Endothelial cell of umbilical vein (primary cell): ENCODE measurements around the gene CCDC88B. TPM values are rescaled to one million over a fixed set of nuclear protein-coding genes. Genes with fewer than 3 reads are reported as not detected.

Experiments used
- BruUV-seq: library from RNA; stranded (reverse); fragments of 400-500 nt; replicated peaks from 2 replicates; lab custom pipeline; 2021; lab: Mats Ljungman, UMichigan
- CTCF ChIA-PET: fragments of 300-600, 350-600 bp; sonication (Branson Sonifier 250); formaldehyde crosslinking; loops from one replicate; lab custom pipeline; 2021; ENCODE audit warnings: antibody characterized with exemption, inconsistent platforms; lab: Charles Lee
- POLR2A ChIA-PET: fragments of 300-600, 350-600 bp; sonication (Branson Sonifier 250); formaldehyde crosslinking; loops from one replicate; lab custom pipeline; 2021; ENCODE audit warnings: antibody characterized with exemption, inconsistent platforms; lab: Charles Lee
- DNase-seq: peaks from one replicate; pipeline ENCODE4 v3.0.0-alpha.2; 2011; ENCODE audit warnings: low read depth, low spot score
- FAIRE-seq: peaks from 2 replicates; lab custom pipeline; 2011; peaks lifted over from hg19 to GRCh38; lab: Jason Lieb, UNC
- H2AFZ ChIP-seq: 2 replicates; pipeline ENCODE4 v1.6.0; 2012; ENCODE audit warnings: low read depth, low read length, control low read depth, inconsistent platforms
- H3K27ac ChIP-seq: 2 replicates; pipeline ENCODE4 v1.5.1; 2011; ENCODE audit warnings: low read depth, mild to moderate bottlenecking, control low read depth, low read length, moderate library complexity; ENCODE audit not compliant: insufficient read depth
- H3K27me3 ChIP-seq, 2 experiments: 2 replicates each; pipeline versions ENCODE4 v1.6.0 to v1.6.1; 2011; ENCODE audit warnings: low read length in 2 of 2, mixed read lengths in 1 of 2; ENCODE audit not compliant: control insufficient read depth in 2 of 2, insufficient read depth in 2 of 2
- H3K36me3 ChIP-seq, 2 experiments: 2 replicates in 1 of 2; 3 replicates in 1 of 2; pipeline ENCODE4 v1.5.1; 2011; ENCODE audit warnings: low read length in 2 of 2, mild to moderate bottlenecking in 1 of 2, moderate library complexity in 1 of 2; ENCODE audit not compliant: control insufficient read depth in 2 of 2, insufficient read depth in 2 of 2; ENCODE audit errors: extremely low read depth in 1 of 2
- H3K4me1 ChIP-seq: 3 replicates; pipeline ENCODE4 v1.5.1; 2011; ENCODE audit warnings: mild to moderate bottlenecking, low read length; ENCODE audit not compliant: control insufficient read depth, insufficient read depth; ENCODE audit errors: extremely low read depth
- H3K4me2 ChIP-seq: 2 replicates; pipeline ENCODE4 v1.6.1; 2011; ENCODE audit warnings: low read length, control low read depth, mixed read lengths; ENCODE audit not compliant: insufficient read depth
- H3K4me3 ChIP-seq, 3 experiments: fragments of 200-600 bp in 1 of 3; sonication (generic), shearing (Covaris generic) in 1 of 3; replicated peaks in 1 of 3; 2 replicates each; pipeline ENCODE4 v1.5.1; 2011 to 2016; ENCODE audit warnings: control low read depth in 3 of 3, low read length in 3 of 3, mild to moderate bottlenecking in 2 of 3, inconsistent platforms in 1 of 3, low read depth in 1 of 3, moderate library complexity in 1 of 3; ENCODE audit not compliant: insufficient read depth in 1 of 3
- H3K79me2 ChIP-seq: 2 replicates; pipeline ENCODE4 v1.6.0; 2012; ENCODE audit warnings: low read length, inconsistent platforms; ENCODE audit not compliant: control insufficient read depth, insufficient read depth
- H3K9ac ChIP-seq: replicated peaks from 2 replicates; pipeline ENCODE3; 2011; ENCODE audit warnings: low read length, control low read depth; ENCODE audit not compliant: insufficient read depth; ENCODE audit errors: extremely low read depth
- H3K9me1 ChIP-seq: replicated peaks from 3 replicates; pipeline ENCODE4 v1.6.0; 2011; ENCODE audit warnings: mild to moderate bottlenecking, low read length; ENCODE audit not compliant: control insufficient read depth, insufficient read depth; ENCODE audit errors: extremely low read depth
- H3K9me3 ChIP-seq: replicated peaks from 2 replicates; pipeline ENCODE4 v1.5.1; 2012; ENCODE audit warnings: low read length, inconsistent platforms; ENCODE audit not compliant: control insufficient read depth, insufficient read depth
- H4K20me1 ChIP-seq: replicated peaks from 2 replicates; pipeline ENCODE3; 2011; ENCODE audit warnings: mild to moderate bottlenecking, low read length; ENCODE audit not compliant: control insufficient read depth, insufficient read depth; ENCODE audit errors: extremely low read depth
- EZH2 ChIP-seq: IDR thresholded peaks from 2 replicates; pipeline ENCODE4 v1.6.1; 2012; ENCODE audit warnings: borderline replicate concordance, low read depth, mild to moderate bottlenecking, moderate library complexity, low read length, inconsistent platforms; ENCODE audit not compliant: severe bottlenecking
- FOS ChIP-seq: IDR thresholded peaks from 2 replicates; pipeline ENCODE4 v1.6.1; 2011; ENCODE audit warnings: mild to moderate bottlenecking, low read length, moderate library complexity, borderline replicate concordance; ENCODE audit not compliant: insufficient read depth
- JUN ChIP-seq: IDR thresholded peaks from 2 replicates; pipeline ENCODE4 v1.6.1; 2011; ENCODE audit warnings: borderline replicate concordance, low read depth; ENCODE audit not compliant: insufficient read length, insufficient read depth
- MYC ChIP-seq: IDR thresholded peaks from one replicate; pipeline ENCODE4 v1.6.1; 2011; ENCODE audit warnings: mild to moderate bottlenecking, low read depth, low read length
- POLR2A ChIP-seq: IDR thresholded peaks from 2 replicates; pipeline ENCODE4 v1.6.1; 2012; ENCODE audit warnings: low read depth, mild to moderate bottlenecking, control low read depth, low read length
- POLR2AphosphoS5 ChIP-seq: IDR thresholded peaks from 2 replicates; pipeline ENCODE4 v1.6.1; 2012; ENCODE audit warnings: low read depth, mild to moderate bottlenecking, control low read depth, low read length, moderate library complexity; ENCODE audit not compliant: insufficient read depth
- dilution Hi-C: fragments of 300-500 bp; cut with MboI; formaldehyde crosslinking; loops from one replicate; pipeline ENCODE4 v1.15.0; 2019; ENCODE audit warnings: low sequenced_read_pairs; ENCODE audit not compliant: extremely low pct_ligation_motif_present
- intact Hi-C: fragments of 100-400 bp; cut with micrococcal nuclease; formaldehyde crosslinking; loops from one replicate; pipeline ENCODE4 v1.10.0; 2022
- polyA plus RNA-seq, 4 experiments: library from polyadenylated mRNA; depleted of rRNA in 3 of 4; stranded (reverse) in 3 of 4; unstranded in 1 of 4; fragments of >200 nt; gene quantifications; 2 replicates each; pipeline versions ENCODE4 v1.2.1 to v1.2.3, GENCODE V29; 2011 to 2012; ENCODE audit warnings: missing spikeins in 1 of 4
- total RNA-seq: library from RNA; stranded (reverse); gene quantifications from 2 replicates; pipeline ENCODE4 v1.2.3, GENCODE V29; 2021
- TF ChIP-seq, protein P1 (sequence below): IDR thresholded peaks from 2 replicates; pipeline ENCODE4 v1.6.1; 2011; ENCODE audit not compliant: insufficient read depth, insufficient read length
- TF ChIP-seq, protein P2 (sequence below), 2 donors: IDR thresholded peaks; 1 replicate in 1 of 2; 2 replicates in 1 of 2; pipeline ENCODE4 v1.5.1; 2011; ENCODE audit warnings: low read length in 2 of 2, mild to moderate bottlenecking in 2 of 2, moderate library complexity in 2 of 2, control low read depth in 1 of 2, inconsistent platforms in 1 of 2, low read depth in 1 of 2; ENCODE audit not compliant: insufficient read depth in 1 of 2; ENCODE audit errors: extremely low read depth in 1 of 2

CCDC88B gene
- total and polyA plus RNA-seq, 2 donors (not counting 3 experiments of a cell fraction or from before 2014, with no cell fraction given): 1.8 to 2.7 TPM

DNA sequence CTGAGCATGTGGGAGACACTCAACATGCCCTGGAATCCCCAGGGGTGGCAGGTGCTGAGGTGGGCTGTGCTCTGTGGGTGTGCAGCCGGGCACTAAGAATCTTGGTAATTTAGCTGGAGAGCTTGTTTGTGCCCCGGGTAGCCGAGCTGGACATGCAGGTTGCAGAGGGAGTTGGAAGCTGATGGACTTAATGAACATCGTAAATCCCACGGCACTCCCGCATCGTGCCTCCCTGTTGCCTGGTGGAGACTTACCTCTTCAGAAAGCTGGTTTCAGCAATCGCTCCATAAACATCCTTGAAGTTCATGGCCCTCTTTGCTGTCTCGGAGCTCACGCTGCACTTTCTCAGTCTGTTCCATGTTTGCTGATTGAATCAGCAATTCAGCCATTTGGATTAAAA lies 48.9 kb downstream of the CCDC88B start:
- no peak overlapping the region for H3K4me3 ChIP-seq
- H3K79me2 ChIP-seq: no peaks in the 10 kb centered on the region
- H2AFZ ChIP-seq: no peak overlapping the region
- FAIRE-seq (no peak), DNase-seq (no peak)
- H3K9ac ChIP-seq: no peak overlapping the region
- H3K4me1 ChIP-seq: no peaks in the 10 kb centered on the region
- intact Hi-C loops: no loop called here
- H3K9me1 ChIP-seq: no peaks in the 10 kb centered on the region
- dilution Hi-C loops: no loop called here
- no TSS peak for BruUV-seq
- ChIA-PET CTCF (no interaction called here), POLR2A (no interaction called here)
- no peaks in the 10 kb centered on the region for H4K20me1 ChIP-seq
- H3K4me2 ChIP-seq: no peak overlapping the region
- H3K27me3 ChIP-seq: peaks cover 0 to 10% of the 10 kb centered on the region in 2 experiments
- H3K9me3 ChIP-seq: no peaks in the 10 kb centered on the region
- H3K27ac ChIP-seq: no peak overlapping the region
- TF ChIP-seq MYC (no peak), EZH2 (no peak), POLR2A (no peak), POLR2AphosphoS5 (no peak), FOS (no peak), JUN (no peak)
- TF ChIP-seq, protein P1, sequence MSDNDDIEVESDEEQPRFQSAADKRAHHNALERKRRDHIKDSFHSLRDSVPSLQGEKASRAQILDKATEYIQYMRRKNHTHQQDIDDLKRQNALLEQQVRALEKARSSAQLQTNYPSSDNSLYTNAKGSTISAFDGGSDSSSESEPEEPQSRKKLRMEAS: no peak
- TF ChIP-seq, protein P2, sequence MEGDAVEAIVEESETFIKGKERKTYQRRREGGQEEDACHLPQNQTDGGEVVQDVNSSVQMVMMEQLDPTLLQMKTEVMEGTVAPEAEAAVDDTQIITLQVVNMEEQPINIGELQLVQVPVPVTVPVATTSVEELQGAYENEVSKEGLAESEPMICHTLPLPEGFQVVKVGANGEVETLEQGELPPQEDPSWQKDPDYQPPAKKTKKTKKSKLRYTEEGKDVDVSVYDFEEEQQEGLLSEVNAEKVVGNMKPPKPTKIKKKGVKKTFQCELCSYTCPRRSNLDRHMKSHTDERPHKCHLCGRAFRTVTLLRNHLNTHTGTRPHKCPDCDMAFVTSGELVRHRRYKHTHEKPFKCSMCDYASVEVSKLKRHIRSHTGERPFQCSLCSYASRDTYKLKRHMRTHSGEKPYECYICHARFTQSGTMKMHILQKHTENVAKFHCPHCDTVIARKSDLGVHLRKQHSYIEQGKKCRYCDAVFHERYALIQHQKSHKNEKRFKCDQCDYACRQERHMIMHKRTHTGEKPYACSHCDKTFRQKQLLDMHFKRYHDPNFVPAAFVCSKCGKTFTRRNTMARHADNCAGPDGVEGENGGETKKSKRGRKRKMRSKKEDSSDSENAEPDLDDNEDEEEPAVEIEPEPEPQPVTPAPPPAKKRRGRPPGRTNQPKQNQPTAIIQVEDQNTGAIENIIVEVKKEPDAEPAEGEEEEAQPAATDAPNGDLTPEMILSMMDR (IDR thresholded peaks at IDR 0.05; ENCODE audit: extremely low read depth in 1 of 2, insufficient read depth in 1 of 2, low read depth in 1 of 2, low read length in 2 of 2): no peak
- no peaks in the 10 kb centered on the region for H3K36me3 ChIP-seq
